ENCODE data around the gene MMP13.

DNA sequence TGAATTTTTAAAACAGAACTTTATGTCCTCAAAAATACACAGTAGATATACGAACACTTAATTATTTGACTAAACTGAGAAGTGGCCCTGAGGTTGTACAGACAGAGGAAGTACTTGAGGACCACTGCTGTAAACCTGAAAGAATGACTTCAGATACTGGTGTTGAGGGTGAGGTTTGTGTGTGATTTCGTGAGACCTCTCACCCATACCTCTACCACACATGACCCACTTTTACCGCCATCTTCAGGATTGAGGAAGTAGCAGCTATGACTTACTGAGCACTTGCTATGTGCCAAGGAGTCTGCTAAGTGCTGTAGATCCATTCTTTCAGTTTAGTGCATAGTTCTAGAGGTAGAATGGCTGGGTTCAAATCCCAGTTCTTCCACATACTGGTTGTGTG, 21.9 kb downstream of the MMP13 start:
- TF ChIP-seq, protein P1, sequence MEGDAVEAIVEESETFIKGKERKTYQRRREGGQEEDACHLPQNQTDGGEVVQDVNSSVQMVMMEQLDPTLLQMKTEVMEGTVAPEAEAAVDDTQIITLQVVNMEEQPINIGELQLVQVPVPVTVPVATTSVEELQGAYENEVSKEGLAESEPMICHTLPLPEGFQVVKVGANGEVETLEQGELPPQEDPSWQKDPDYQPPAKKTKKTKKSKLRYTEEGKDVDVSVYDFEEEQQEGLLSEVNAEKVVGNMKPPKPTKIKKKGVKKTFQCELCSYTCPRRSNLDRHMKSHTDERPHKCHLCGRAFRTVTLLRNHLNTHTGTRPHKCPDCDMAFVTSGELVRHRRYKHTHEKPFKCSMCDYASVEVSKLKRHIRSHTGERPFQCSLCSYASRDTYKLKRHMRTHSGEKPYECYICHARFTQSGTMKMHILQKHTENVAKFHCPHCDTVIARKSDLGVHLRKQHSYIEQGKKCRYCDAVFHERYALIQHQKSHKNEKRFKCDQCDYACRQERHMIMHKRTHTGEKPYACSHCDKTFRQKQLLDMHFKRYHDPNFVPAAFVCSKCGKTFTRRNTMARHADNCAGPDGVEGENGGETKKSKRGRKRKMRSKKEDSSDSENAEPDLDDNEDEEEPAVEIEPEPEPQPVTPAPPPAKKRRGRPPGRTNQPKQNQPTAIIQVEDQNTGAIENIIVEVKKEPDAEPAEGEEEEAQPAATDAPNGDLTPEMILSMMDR (IDR thresholded peaks at IDR 0.05): no peak
- no peak for TF ChIP-seq EZH2 (IDR thresholded peaks at IDR 0.05)
